ENCODE measurements around the gene NCAPD3.

- TF ChIP-seq CTCF (IDR thresholded peaks at IDR 0.05) (no peak), EZH2 (IDR thresholded peaks at IDR 0.05; ENCODE audit: borderline replicate concordance, insufficient read depth, low read depth, low read length, poor library complexity, severe bottlenecking) (no peak)
Measured at GRCh38 chr11:134116210-134116609, 107.6 kb downstream of the NCAPD3 start.
